Cardiac muscle cell (in vitro differentiated cells and primary cell): ENCODE results near the gene GSK3B. TPM values are rescaled to one million over a fixed set of nuclear protein-coding genes. Genes with fewer than 3 reads are reported as not detected.
A peak's percentile ranks its signal among the peaks of the same experiment; 100 is the strongest.

ENCODE experiments used
- DNase-seq, 2 donors: peaks; one replicate each; pipeline versions ENCODE4 v3.0.0 to v3.0.0-alpha.2; 2010 to 2017; ENCODE audit warnings: low read depth in 1 of 2, low spot score in 1 of 2
- H3K27ac ChIP-seq: fragments of 200-600 bp; sonication (generic); 2 replicates; pipeline ENCODE4 v1.5.1; 2016
- H3K27me3 ChIP-seq: fragments of 200-600 bp; sonication (generic); 2 replicates; pipeline ENCODE4 v1.6.0; 2016; ENCODE audit warnings: control low read depth
- H3K36me3 ChIP-seq: fragments of 200-600 bp; sonication (generic); 2 replicates; pipeline ENCODE4 v1.5.1; 2016; ENCODE audit warnings: control low read depth
- H3K4me1 ChIP-seq: fragments of 200-600 bp; sonication (generic); 2 replicates; pipeline ENCODE4 v1.8.1; 2017; ENCODE audit warnings: low read depth, mild to moderate bottlenecking, mixed run types
- H3K4me3 ChIP-seq: fragments of 200-600 bp; sonication (generic); 2 replicates; pipeline ENCODE4 v1.5.1; 2016; ENCODE audit warnings: mild to moderate bottlenecking
- H3K9me3 ChIP-seq: fragments of 200-600 bp; sonication (generic); 2 replicates; pipeline ENCODE4 v1.5.1; 2017; ENCODE audit warnings: low read depth, mild to moderate bottlenecking, control low read depth
- polyA plus RNA-seq: library from polyadenylated mRNA; unstranded; fragments of >200 nt; fragmentation: Nextera tagmentation; extraction: Ambion mirVana; gene quantifications from 2 replicates; pipeline ENCODE4 v1.2.1, GENCODE V29; 2016
- total RNA-seq: library from RNA; depleted of rRNA; stranded (reverse); fragments of >200 nt; gene quantifications from 2 replicates; pipeline ENCODE4 v1.2.3, GENCODE V29; 2016
- TF ChIP-seq, protein P1 (sequence below): IDR thresholded peaks from 2 replicates; pipeline ENCODE4 v1.5.1; 2012; ENCODE audit warnings: low read depth, mild to moderate bottlenecking, low read length

The GSK3B gene
- total and polyA plus RNA-seq, 2 experiments from 2014 or later: 20.4 to 48.3 TPM

DNA sequence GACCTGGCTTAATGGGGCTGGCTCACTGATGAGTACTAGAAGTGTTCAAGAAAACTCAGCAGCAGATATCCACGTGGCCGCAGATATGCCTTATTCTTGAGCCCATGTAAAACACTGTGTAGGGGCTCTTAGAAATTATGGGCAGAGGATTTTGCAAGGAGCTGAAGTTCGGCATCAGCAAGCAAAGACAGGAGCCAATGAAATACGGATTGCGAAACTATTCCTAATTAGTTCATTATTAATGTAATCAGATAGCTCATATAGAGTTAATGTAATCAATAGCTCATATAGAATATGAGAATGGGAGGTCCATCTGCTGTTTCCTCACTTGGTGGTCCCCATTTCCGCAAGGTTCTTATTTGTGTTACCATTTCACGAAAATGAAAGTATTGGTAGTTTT lies 9.0 kb upstream of the GSK3B start:
- TF ChIP-seq, protein P1, sequence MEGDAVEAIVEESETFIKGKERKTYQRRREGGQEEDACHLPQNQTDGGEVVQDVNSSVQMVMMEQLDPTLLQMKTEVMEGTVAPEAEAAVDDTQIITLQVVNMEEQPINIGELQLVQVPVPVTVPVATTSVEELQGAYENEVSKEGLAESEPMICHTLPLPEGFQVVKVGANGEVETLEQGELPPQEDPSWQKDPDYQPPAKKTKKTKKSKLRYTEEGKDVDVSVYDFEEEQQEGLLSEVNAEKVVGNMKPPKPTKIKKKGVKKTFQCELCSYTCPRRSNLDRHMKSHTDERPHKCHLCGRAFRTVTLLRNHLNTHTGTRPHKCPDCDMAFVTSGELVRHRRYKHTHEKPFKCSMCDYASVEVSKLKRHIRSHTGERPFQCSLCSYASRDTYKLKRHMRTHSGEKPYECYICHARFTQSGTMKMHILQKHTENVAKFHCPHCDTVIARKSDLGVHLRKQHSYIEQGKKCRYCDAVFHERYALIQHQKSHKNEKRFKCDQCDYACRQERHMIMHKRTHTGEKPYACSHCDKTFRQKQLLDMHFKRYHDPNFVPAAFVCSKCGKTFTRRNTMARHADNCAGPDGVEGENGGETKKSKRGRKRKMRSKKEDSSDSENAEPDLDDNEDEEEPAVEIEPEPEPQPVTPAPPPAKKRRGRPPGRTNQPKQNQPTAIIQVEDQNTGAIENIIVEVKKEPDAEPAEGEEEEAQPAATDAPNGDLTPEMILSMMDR: no peak
- Histone ChIP-seq H3K27ac (no peak overlapping the region), H3K27me3 (no peaks in the 10 kb centered on the region), H3K36me3 (no peaks in the 10 kb centered on the region), H3K4me3 (no peak overlapping the region), H3K9me3 (no peaks in the 10 kb centered on the region), H3K4me1 (no peaks in the 10 kb centered on the region)
- DNase-seq: no peak

GRCh38 chr3:120102674-120103073 lies 8.4 kb upstream of the GSK3B start:
- Histone ChIP-seq H3K4me3 (no peak overlapping the region), H3K27me3 (no peaks in the 10 kb centered on the region), H3K27ac (no peak overlapping the region), H3K9me3 (no peaks in the 10 kb centered on the region), H3K36me3 (no peaks in the 10 kb centered on the region), H3K4me1 (no peaks in the 10 kb centered on the region)
- DNase-seq: no peak
- TF ChIP-seq, protein P1: no peak

DNA sequence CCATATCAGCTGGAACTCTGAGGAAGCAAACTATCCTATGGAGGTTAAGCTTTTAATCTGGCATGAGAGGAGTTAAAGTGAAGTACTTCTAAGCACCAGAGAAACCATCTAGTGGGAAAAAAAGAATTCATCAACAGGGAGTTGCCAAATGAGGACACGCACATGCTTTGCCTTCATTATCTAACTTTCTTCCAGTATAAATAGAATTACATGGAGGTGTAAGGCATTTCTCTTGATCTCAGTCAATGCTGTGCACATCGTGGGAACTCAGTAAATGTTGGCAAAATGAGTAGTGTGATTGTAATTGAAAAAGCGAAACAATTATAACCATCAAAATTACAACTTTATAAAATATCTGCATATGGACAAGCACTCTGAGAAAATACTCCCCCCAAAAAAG lies 8.0 kb upstream of the GSK3B start:
- no peaks in the 10 kb centered on the region for H3K9me3 ChIP-seq
- H3K4me1 ChIP-seq: no peaks in the 10 kb centered on the region
- peak overlapping the region; percentile 9 for H3K27ac ChIP-seq
- TF ChIP-seq, protein P1: no peak
- H3K4me3 ChIP-seq: no peak overlapping the region
- no peaks in the 10 kb centered on the region for H3K27me3 ChIP-seq
- no peaks in the 10 kb centered on the region for H3K36me3 ChIP-seq
- DNase-seq: no peak

GRCh38 chr3:120101624-120102023 lies 7.4 kb upstream of the GSK3B start:
- no peak for DNase-seq
- Histone ChIP-seq H3K4me1 (peaks cover 3% of the 10 kb centered on the region), H3K27me3 (no peaks in the 10 kb centered on the region), H3K27ac (peak overlapping the region; percentile 9), H3K9me3 (no peaks in the 10 kb centered on the region), H3K4me3 (no peak overlapping the region), H3K36me3 (no peaks in the 10 kb centered on the region)
- TF ChIP-seq, protein P1: no peak

DNA sequence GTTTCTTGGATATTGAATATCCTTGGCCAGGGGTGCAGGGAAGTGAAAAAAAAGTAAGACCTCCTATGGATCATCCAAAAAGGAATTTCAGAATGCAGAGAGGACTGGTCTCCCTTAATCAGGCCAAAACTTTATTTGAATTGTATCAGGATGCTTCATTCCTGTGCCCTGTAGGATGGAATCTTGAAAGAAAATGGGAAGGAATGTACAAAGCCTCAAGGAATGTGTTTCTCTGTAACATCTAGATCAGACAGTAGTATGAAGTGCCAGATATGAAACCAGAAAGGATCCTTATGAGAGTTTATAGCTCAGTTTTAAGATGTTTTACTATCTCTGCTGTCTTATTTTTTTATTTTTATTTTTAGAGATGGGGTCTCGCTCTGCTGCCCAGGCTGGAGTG lies 6.5 kb upstream of the GSK3B start:
- Histone ChIP-seq H3K4me3 (no peak overlapping the region), H3K36me3 (no peaks in the 10 kb centered on the region), H3K9me3 (no peaks in the 10 kb centered on the region), H3K4me1 (peaks cover 7% of the 10 kb centered on the region), H3K27me3 (no peaks in the 10 kb centered on the region), H3K27ac (no peak overlapping the region)
- DNase-seq: no peak
- TF ChIP-seq, protein P1: no peak

GRCh38 chr3:120098710-120099109 lies 4.5 kb upstream of the GSK3B start:
- no peak for DNase-seq
- H3K36me3 ChIP-seq: no peaks in the 10 kb centered on the region
- no peaks in the 10 kb centered on the region for H3K9me3 ChIP-seq
- H3K27me3 ChIP-seq: no peaks in the 10 kb centered on the region
- TF ChIP-seq, protein P1: no peak
- H3K4me3 ChIP-seq: no peak overlapping the region
- no peak overlapping the region for H3K27ac ChIP-seq
- H3K4me1 ChIP-seq: peaks cover 7% of the 10 kb centered on the region
